ENCODE measurements around the gene FBXL3.

GRCh38 chr13:77009011-77009410 is 17.9 kb downstream of the FBXL3 start:
- TF ChIP-seq CTCF (conservative IDR thresholded peaks at IDR 0.05; ENCODE audit: low read depth in 2 of 2) (no peak), EZH2 (IDR thresholded peaks at IDR 0.05; ENCODE audit: low read depth, unreplicated experiment) (no peak), EZH2phosphoT487 (IDR thresholded peaks at IDR 0.05; ENCODE audit: unreplicated experiment) (no peak), POLR2AphosphoS5 (IDR thresholded peaks at IDR 0.05; ENCODE audit: low read depth) (no peak), ETS1 (IDR thresholded peaks at IDR 0.05) (no peak), NANOG (IDR thresholded peaks at IDR 0.05; ENCODE audit: borderline replicate concordance) (no peak), REST (IDR thresholded peaks at IDR 0.05; ENCODE audit: unreplicated experiment) (no peak)
